Measurements from ENCODE around the gene DMRTB1. TPM values are rescaled to one million over a fixed set of nuclear protein-coding genes. Genes with fewer than 3 reads are reported as not detected.

The DMRTB1 gene
- total RNA-seq, 1 donor from 2014 or later = not detected

DNA sequence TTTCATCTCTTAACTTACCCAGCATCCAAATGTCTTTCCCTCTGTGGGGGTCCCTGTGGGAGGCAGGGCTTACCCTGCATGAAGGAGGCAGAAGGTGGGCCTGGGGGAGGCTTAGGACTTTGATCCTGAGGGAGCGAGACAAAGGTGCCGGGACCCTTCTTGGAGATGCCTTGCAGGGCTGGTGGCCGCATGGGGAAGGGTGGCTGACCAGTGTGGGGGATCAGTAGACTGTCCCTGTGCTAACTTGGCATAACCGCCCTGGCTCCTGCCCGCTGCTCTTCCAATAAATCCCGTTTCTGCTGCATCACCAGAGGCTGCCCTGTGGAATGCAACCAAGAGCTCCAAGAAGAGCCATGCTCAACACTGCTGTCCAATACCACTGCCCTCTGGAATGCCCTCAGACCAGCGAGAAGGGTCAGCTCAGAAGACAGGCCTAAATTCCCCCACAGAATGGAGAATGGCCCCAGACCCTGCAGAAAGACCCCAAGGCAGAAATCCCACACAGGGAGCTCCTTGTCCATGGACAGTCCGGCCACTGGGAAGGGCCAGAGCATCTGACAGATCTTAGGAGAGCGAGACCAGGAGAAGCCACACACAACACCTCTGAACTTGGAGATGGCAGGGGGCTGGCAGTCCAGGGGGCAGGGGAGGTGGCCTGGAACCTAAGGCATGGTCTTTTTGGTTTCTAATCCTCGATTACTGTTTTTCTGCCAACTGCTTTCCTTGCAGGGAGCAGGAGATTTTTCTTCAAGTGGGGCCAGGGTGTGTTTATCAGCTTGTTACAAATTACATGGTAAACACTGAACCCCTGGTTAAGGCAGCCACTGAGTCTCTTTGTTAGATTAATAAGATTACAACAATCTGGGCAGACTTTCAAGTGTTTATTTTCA lies 46.7 kb upstream of the DMRTB1 start:
- DNase-seq (ENCODE audit: extremely low spot score, unreplicated experiment) = no peak
- Mint-ChIP-seq H3K27ac (no peak overlapping the region), H3K27me3 (peaks cover 32% of the 10 kb centered on the region), H3K4me3 (no peak overlapping the region), H3K36me3 (no peaks in the 10 kb centered on the region), H3K4me1 (ENCODE audit: unreplicated experiment) (peaks cover 37% of the 10 kb centered on the region), H3K9me3 (no peaks in the 10 kb centered on the region)
- TF ChIP-seq, protein P1, sequence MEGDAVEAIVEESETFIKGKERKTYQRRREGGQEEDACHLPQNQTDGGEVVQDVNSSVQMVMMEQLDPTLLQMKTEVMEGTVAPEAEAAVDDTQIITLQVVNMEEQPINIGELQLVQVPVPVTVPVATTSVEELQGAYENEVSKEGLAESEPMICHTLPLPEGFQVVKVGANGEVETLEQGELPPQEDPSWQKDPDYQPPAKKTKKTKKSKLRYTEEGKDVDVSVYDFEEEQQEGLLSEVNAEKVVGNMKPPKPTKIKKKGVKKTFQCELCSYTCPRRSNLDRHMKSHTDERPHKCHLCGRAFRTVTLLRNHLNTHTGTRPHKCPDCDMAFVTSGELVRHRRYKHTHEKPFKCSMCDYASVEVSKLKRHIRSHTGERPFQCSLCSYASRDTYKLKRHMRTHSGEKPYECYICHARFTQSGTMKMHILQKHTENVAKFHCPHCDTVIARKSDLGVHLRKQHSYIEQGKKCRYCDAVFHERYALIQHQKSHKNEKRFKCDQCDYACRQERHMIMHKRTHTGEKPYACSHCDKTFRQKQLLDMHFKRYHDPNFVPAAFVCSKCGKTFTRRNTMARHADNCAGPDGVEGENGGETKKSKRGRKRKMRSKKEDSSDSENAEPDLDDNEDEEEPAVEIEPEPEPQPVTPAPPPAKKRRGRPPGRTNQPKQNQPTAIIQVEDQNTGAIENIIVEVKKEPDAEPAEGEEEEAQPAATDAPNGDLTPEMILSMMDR (conservative IDR thresholded peaks at IDR 0.05) = no peak

DNA sequence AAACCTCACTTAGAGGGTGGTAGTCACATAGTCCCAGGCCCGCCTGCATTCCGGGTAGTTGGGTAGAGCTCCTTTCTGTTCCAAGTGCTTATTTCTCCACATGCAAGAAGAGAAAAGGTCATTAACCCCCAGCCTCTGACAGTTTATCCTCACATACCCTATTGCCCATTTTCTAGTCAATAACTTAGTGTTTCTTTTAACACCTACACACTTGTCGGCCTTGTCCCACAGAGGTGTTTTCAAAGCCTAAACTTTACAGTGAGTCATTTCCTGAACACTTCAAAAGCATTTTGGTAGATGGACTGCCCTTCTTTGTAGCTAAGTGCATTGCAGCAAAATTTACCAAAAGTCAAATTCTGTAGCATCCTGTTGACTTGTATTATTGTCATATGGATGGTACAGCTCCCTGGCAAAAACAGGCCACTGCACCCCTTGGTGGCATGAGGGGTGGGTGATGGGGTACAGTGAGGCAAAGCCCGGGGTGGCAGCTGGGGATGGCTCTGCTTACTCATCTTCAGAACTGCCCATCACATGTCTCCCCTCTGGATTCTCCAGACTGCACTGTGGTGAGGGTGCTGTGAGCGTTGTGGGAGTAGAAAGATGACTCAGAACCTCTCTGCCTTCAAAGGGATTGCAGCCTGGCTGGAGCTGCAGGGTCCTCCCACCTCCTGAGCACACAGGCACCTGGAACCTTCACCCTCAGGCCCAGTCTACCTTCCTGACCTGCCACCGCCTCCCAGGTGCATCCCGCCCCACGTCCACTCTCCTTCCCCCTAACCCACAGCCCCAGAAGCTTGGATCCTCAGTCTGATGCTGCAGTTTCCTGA lies 45.8 kb upstream of the DMRTB1 start:
- no peak overlapping the region for H3K4me3 Mint-ChIP-seq
- peaks cover 32% of the 10 kb centered on the region for H3K27me3 Mint-ChIP-seq
- no peaks in the 10 kb centered on the region for H3K36me3 Mint-ChIP-seq
- no peak overlapping the region for H3K27ac Mint-ChIP-seq
- TF ChIP-seq, protein P1 (conservative IDR thresholded peaks at IDR 0.05) = no peak
- no peak for DNase-seq (ENCODE audit: extremely low spot score, unreplicated experiment)
- H3K4me1 Mint-ChIP-seq (ENCODE audit: unreplicated experiment) = peaks cover 42% of the 10 kb centered on the region
- no peaks in the 10 kb centered on the region for H3K9me3 Mint-ChIP-seq

DNA sequence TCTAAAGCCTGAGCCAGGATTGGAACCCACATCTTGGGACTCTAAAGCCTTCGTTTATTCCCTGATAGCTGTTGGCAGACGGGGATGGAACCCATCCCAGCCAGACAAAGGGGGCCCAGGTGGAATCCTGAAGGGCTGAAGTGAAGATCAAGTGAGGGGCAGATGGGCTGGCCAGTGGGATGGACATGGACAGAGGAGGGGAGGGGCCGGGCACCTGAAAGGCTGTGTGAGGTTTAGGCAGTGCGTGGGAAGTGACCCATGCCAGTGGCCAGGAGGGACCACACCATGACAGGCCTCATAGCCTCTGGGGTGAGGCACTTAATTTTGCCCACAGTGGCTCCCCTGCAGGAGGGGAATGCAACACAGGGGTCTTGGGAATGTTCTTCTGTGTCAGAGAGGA lies 44.6 kb upstream of the DMRTB1 start:
- DNase-seq (ENCODE audit: extremely low spot score, unreplicated experiment) = no peak
- Mint-ChIP-seq H3K36me3 (no peaks in the 10 kb centered on the region), H3K27me3 (peaks cover 41% of the 10 kb centered on the region), H3K27ac (no peak overlapping the region), H3K9me3 (no peaks in the 10 kb centered on the region), H3K4me3 (no peak overlapping the region), H3K4me1 (ENCODE audit: unreplicated experiment) (peaks cover 46% of the 10 kb centered on the region)
- TF ChIP-seq, protein P1 (conservative IDR thresholded peaks at IDR 0.05) = no peak

- peaks cover 41% of the 10 kb centered on the region for H3K4me1 Mint-ChIP-seq (ENCODE audit: unreplicated experiment)
- no peaks in the 10 kb centered on the region for H3K9me3 Mint-ChIP-seq
- no peak for DNase-seq (ENCODE audit: extremely low spot score, unreplicated experiment)
- H3K36me3 Mint-ChIP-seq = no peaks in the 10 kb centered on the region
- peaks cover 38% of the 10 kb centered on the region for H3K27me3 Mint-ChIP-seq
- H3K27ac Mint-ChIP-seq = no peak overlapping the region
- TF ChIP-seq, protein P1 (conservative IDR thresholded peaks at IDR 0.05) = no peak
- H3K4me3 Mint-ChIP-seq = no peak overlapping the region
These were observed 43.8 kb upstream of the DMRTB1 start for GRCh38 chr1:53415432-53415831.

DNA sequence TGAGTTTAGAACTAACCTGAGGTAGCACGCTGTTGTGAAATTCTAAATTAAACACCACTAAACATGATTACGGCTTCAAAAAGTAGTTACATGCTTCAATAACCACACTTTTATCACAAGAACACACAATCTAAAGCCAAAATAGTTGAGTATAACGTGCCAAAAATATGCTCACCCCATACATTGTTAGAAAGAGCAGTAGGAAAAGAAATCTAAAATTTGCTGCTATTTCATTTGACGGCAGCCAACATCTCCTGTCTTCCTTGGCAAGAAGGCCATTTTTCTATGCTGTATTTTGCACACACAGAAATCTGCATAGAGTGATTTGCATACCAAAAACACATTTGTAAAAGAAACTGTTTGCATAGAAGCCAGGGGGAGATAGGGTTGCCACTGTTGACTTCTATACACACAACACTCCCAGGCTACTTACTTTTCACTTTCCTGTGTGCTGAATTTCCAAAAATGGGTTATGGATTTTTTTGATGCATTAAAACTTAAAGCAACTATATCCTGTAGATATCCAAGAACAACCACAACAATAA lies 42.9 kb upstream of the DMRTB1 start:
- TF ChIP-seq, protein P1 (conservative IDR thresholded peaks at IDR 0.05) = no peak
- Mint-ChIP-seq H3K27me3 (peaks cover 38% of the 10 kb centered on the region), H3K36me3 (no peaks in the 10 kb centered on the region), H3K4me3 (no peak overlapping the region), H3K4me1 (ENCODE audit: unreplicated experiment) (peaks cover 33% of the 10 kb centered on the region), H3K9me3 (peaks cover 3% of the 10 kb centered on the region), H3K27ac (no peak overlapping the region)
- no peak for DNase-seq (ENCODE audit: extremely low spot score, unreplicated experiment)

All from type B pancreatic cell (in vitro differentiated cells).